Measurements from ENCODE around the gene UNC45A. TPM values are rescaled to one million over a fixed set of nuclear protein-coding genes. Genes with fewer than 3 reads are reported as not detected.

Gene UNC45A
- total and polyA plus RNA-seq, 2 of the 13 experiments (the other 11 are each of a cell fraction or from before 2014, with no cell fraction given) = 33.8 to 39.7 TPM

DNA sequence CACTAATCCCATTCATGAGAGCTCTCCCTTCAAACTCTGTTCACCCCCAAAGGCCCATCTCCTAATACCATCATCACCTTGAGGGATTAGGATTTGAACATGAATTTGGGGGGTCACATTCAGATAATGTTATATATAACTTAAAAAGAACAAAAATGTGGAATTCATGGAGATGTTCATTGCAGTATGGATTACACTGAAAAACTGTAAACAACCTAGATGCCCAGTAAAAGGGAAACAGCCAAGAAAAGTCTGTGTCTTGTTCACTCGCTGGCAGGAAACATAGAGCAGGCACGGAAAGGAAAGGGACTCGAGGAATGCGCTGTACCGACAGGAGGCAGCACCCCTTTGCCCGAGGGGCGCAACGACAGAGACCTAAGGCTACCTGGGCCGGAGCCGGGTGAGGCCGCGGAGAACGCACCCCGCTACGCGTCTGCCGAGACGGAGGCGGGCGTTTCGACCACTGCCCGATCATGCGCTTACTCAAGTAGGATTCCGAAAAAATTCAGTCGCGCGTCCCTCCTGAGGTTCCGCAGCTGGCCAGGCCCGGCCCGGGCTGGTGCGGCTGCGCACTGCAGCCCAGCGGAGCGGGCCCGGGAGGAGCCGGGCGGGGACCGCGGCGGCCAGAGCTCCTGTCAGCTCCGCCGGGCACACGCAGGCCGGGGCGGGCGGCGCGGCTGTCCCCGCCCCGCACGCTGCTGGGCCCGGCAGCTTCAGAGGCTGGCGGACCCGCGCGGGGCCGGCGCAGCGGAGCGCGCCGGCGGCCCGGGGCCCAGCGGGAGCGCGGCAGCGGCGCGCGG is 32.8 kb upstream of the UNC45A start (continued):
- TF ChIP-seq, protein P1, sequence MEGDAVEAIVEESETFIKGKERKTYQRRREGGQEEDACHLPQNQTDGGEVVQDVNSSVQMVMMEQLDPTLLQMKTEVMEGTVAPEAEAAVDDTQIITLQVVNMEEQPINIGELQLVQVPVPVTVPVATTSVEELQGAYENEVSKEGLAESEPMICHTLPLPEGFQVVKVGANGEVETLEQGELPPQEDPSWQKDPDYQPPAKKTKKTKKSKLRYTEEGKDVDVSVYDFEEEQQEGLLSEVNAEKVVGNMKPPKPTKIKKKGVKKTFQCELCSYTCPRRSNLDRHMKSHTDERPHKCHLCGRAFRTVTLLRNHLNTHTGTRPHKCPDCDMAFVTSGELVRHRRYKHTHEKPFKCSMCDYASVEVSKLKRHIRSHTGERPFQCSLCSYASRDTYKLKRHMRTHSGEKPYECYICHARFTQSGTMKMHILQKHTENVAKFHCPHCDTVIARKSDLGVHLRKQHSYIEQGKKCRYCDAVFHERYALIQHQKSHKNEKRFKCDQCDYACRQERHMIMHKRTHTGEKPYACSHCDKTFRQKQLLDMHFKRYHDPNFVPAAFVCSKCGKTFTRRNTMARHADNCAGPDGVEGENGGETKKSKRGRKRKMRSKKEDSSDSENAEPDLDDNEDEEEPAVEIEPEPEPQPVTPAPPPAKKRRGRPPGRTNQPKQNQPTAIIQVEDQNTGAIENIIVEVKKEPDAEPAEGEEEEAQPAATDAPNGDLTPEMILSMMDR (CRISPR knock-in tag; IDR thresholded peaks at IDR 0.05) = peak; percentile 90
- TF ChIP-seq SRY (CRISPR knock-in tag; IDR thresholded peaks at IDR 0.05) (peak; percentile 49; the same call in 1 of the 2 replicates), ZNF878 (CRISPR knock-in tag; IDR thresholded peaks at IDR 0.05) (no peak), RAD21 (CRISPR knock-in tag; IDR thresholded peaks at IDR 0.05) (peak; percentile 52; the same call in 1 of the 2 replicates), CREBL2 (CRISPR knock-in tag; IDR thresholded peaks at IDR 0.05; ENCODE audit: borderline replicate concordance) (no peak), ETV5 (CRISPR knock-in tag; IDR thresholded peaks at IDR 0.05; ENCODE audit: borderline replicate concordance) (peak; percentile 41; the same call in 1 of the 2 replicates), FIP1L1 (IDR thresholded peaks at IDR 0.05; ENCODE audit: borderline replicate concordance, insufficient read depth, low read depth, low read length) (no peak), PRDM4 (CRISPR knock-in tag; IDR thresholded peaks at IDR 0.05; ENCODE audit: borderline replicate concordance) (0 out of 2 replicates have a peak, but pooled peaks have one; percentile 47), NR2F1 (CRISPR knock-in tag; IDR thresholded peaks at IDR 0.05) (no peak), HNRNPLL (IDR thresholded peaks at IDR 0.05; ENCODE audit: low read depth, low read length, poor library complexity, severe bottlenecking) (peak; percentile 87), GABPB1 (CRISPR knock-in tag; IDR thresholded peaks at IDR 0.05) (peak; percentile 61), ZNF121 (CRISPR knock-in tag; IDR thresholded peaks at IDR 0.05) (no peak), POLR2AphosphoS5 (IDR thresholded peaks at IDR 0.05; ENCODE audit: low read depth, low read length) (0 out of 2 replicates have a peak, but pooled peaks have one; percentile 23), TIGD3 (CRISPR knock-in tag; IDR thresholded peaks at IDR 0.05; ENCODE audit: borderline replicate concordance) (no peak), THYN1 (CRISPR knock-in tag; IDR thresholded peaks at IDR 0.05; ENCODE audit: borderline replicate concordance, low read depth) (no peak), ZBTB7B (CRISPR knock-in tag; IDR thresholded peaks at IDR 0.05) (peak; percentile 75), REXO4 (CRISPR knock-in tag; IDR thresholded peaks at IDR 0.05; ENCODE audit: borderline replicate concordance) (no peak), RFXAP (CRISPR knock-in tag; IDR thresholded peaks at IDR 0.05; ENCODE audit: borderline replicate concordance) (peak; percentile 45; the same call in 1 of the 2 replicates), ZNF441 (CRISPR knock-in tag; IDR thresholded peaks at IDR 0.05; ENCODE audit: borderline replicate concordance) (0 out of 2 replicates have a peak, but pooled peaks have one; percentile 62)
- TF ChIP-seq, protein P2, sequence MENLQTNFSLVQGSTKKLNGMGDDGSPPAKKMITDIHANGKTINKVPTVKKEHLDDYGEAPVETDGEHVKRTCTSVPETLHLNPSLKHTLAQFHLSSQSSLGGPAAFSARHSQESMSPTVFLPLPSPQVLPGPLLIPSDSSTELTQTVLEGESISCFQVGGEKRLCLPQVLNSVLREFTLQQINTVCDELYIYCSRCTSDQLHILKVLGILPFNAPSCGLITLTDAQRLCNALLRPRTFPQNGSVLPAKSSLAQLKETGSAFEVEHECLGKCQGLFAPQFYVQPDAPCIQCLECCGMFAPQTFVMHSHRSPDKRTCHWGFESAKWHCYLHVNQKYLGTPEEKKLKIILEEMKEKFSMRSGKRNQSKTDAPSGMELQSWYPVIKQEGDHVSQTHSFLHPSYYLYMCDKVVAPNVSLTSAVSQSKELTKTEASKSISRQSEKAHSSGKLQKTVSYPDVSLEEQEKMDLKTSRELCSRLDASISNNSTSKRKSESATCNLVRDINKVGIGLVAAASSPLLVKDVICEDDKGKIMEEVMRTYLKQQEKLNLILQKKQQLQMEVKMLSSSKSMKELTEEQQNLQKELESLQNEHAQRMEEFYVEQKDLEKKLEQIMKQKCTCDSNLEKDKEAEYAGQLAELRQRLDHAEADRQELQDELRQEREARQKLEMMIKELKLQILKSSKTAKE (CRISPR knock-in tag; IDR thresholded peaks at IDR 0.05; ENCODE audit: borderline replicate concordance) = no peak

Measured in HepG2 (cell line).